Calu3 (cell line): ENCODE measurements around the gene PITX3. TPM values are rescaled to one million over a fixed set of nuclear protein-coding genes. Genes with fewer than 3 reads are reported as not detected.

Source experiments
- BruUV-seq: library from RNA; stranded (reverse); fragments of 400-500 nt; replicated peaks from 2 replicates; lab custom pipeline; 2021; lab: Mats Ljungman, UMichigan
- CTCF ChIA-PET: fragments of 300-600 bp; sonication (Branson Sonifier 250); formaldehyde crosslinking; loops from one replicate; lab custom pipeline; 2022; ENCODE audit warnings: antibody characterized with exemption; lab: Charles Lee
- DNase-seq: peaks from one replicate; pipeline ENCODE4 v3.0.0; 2022
- H3K27ac Mint-ChIP-seq: one replicate; pipeline ENCODE4 v1.8.0; 2022; ENCODE audit warnings: mixed read lengths; ENCODE audit not compliant: unreplicated experiment
- H3K27me3 Mint-ChIP-seq: one replicate; pipeline ENCODE4 v1.8.0; 2022; ENCODE audit warnings: mixed read lengths; ENCODE audit not compliant: unreplicated experiment
- H3K36me3 Mint-ChIP-seq: one replicate; pipeline ENCODE4 v1.8.0; 2022; ENCODE audit warnings: mild to moderate bottlenecking, moderate library complexity, mixed read lengths; ENCODE audit not compliant: insufficient read depth, unreplicated experiment
- H3K4me1 Mint-ChIP-seq: one replicate; pipeline ENCODE4 v1.8.0; 2022; ENCODE audit warnings: mild to moderate bottlenecking, low read depth, mixed read lengths; ENCODE audit not compliant: unreplicated experiment
- H3K4me3 Mint-ChIP-seq: one replicate; pipeline ENCODE4 v1.8.0; 2022; ENCODE audit warnings: mild to moderate bottlenecking, low read depth, moderate library complexity, mixed read lengths; ENCODE audit not compliant: unreplicated experiment
- H3K9me3 Mint-ChIP-seq: one replicate; pipeline ENCODE4 v1.8.0; 2022; ENCODE audit warnings: low read depth, mixed read lengths; ENCODE audit not compliant: unreplicated experiment
- CTCF ChIP-seq: fragments of 200-600 bp; IDR thresholded peaks from one replicate; pipeline ENCODE4 v1.8.0; 2022; ENCODE audit warnings: antibody characterized with exemption; ENCODE audit not compliant: unreplicated experiment
- intact Hi-C: fragments of 100-400 bp; cut with micrococcal nuclease; formaldehyde crosslinking; loops from one replicate; pipeline ENCODE4 v1.10.0; 2022; ENCODE audit not compliant: unreplicated experiment
- total RNA-seq: library from RNA; stranded (reverse); gene quantifications from 2 replicates; pipeline ENCODE4 v1.2.3, GENCODE V29; 2022

The PITX3 gene
- total RNA-seq, 1 experiment from 2014 or later, result not detected

GRCh38 chr10:102287538-102287937 lies 46.2 kb upstream of the PITX3 start:
- no peak overlapping the region for H3K27ac Mint-ChIP-seq
- CTCF ChIA-PET, result interaction anchor here (1.2 kb wide), 1 partner anchor 56 kb away, joined by 3 read pairs; no protein-coding TSS in a partner anchor
- intact Hi-C loops, result no loop called here
- no peak for TF ChIP-seq CTCF
- no peaks in the 10 kb centered on the region for H3K4me1 Mint-ChIP-seq
- H3K9me3 Mint-ChIP-seq, result no peaks in the 10 kb centered on the region
- no peak for DNase-seq
- no peak overlapping the region for H3K4me3 Mint-ChIP-seq
- no peaks in the 10 kb centered on the region for H3K27me3 Mint-ChIP-seq
- no TSS peak for BruUV-seq
- H3K36me3 Mint-ChIP-seq, result no peaks in the 10 kb centered on the region

GRCh38 chr10:102286216-102286615 lies 44.9 kb upstream of the PITX3 start:
- Mint-ChIP-seq H3K4me3 (no peak overlapping the region), H3K27ac (no peak overlapping the region), H3K27me3 (no peaks in the 10 kb centered on the region), H3K4me1 (no peaks in the 10 kb centered on the region), H3K36me3 (no peaks in the 10 kb centered on the region), H3K9me3 (no peaks in the 10 kb centered on the region)
- intact Hi-C loops, result no loop called here
- no TSS peak for BruUV-seq
- DNase-seq, result no peak
- CTCF ChIA-PET, result no interaction called here
- no peak for TF ChIP-seq CTCF

- TF ChIP-seq CTCF, result no peak
- Mint-ChIP-seq H3K27ac (no peak overlapping the region), H3K9me3 (no peaks in the 10 kb centered on the region), H3K36me3 (no peaks in the 10 kb centered on the region), H3K27me3 (no peaks in the 10 kb centered on the region), H3K4me3 (no peak overlapping the region), H3K4me1 (no peaks in the 10 kb centered on the region)
- CTCF ChIA-PET, result interaction anchor here (0.6 kb wide), 1 partner anchor 43 kb away, joined by 4 read pairs; no protein-coding TSS in a partner anchor
- DNase-seq, result no peak
- no TSS peak for BruUV-seq
- intact Hi-C loops, result no loop called here
Measured at GRCh38 chr10:102285133-102285532, 43.8 kb upstream of the PITX3 start.

- Mint-ChIP-seq H3K27me3 (no peaks in the 10 kb centered on the region), H3K4me1 (no peaks in the 10 kb centered on the region), H3K4me3 (no peak overlapping the region), H3K27ac (no peak overlapping the region), H3K9me3 (no peaks in the 10 kb centered on the region), H3K36me3 (no peaks in the 10 kb centered on the region)
- DNase-seq, result no peak
- CTCF ChIA-PET, result interaction anchor here (0.6 kb wide), 1 partner anchor 42 kb away, joined by 4 read pairs; no protein-coding TSS in a partner anchor
- intact Hi-C loops, result no loop called here
- no TSS peak for BruUV-seq
- TF ChIP-seq CTCF, result no peak
Measured at GRCh38 chr10:102284531-102284930, 43.2 kb upstream of the PITX3 start.
